T-helper 17 cell (primary cell): ENCODE results near the gene MAGI2. TPM values are rescaled to one million over a fixed set of nuclear protein-coding genes. Genes with fewer than 3 reads are reported as not detected.
"Not testable (repeated sequence)": the region's sequence is repeated elsewhere in the genome, so short reads cannot be mapped to it uniquely, and the experiment has no call there.

Experiments
- ATAC-seq: fragments of 150-1000 bp; cut with Tn5 transposase; 2 replicates; pipeline ENCODE4 v1.10.0; 2021; ENCODE audit warnings: mild to moderate bottlenecking, moderate library complexity
- DNase-seq, 3 donors: peaks; one replicate each; pipeline versions ENCODE4 v3.0.0 to v3.0.0-alpha.2; 2020 to 2021
- H3K9me3 ChIP-seq: one replicate; pipeline ENCODE4 v1.7.0; 2013; ENCODE audit warnings: low read length, mild to moderate bottlenecking; ENCODE audit not compliant: control insufficient read depth, poor library complexity, severe bottlenecking
- H3K27ac Mint-ChIP-seq: one replicate; pipeline ENCODE4 v1.8.0; 2022; ENCODE audit warnings: mild to moderate bottlenecking, moderate library complexity, mixed read lengths
- H3K27me3 Mint-ChIP-seq: one replicate; pipeline ENCODE4 v1.8.0; 2022; ENCODE audit warnings: mixed read lengths
- H3K36me3 Mint-ChIP-seq: one replicate; pipeline ENCODE4 v1.8.0; 2022; ENCODE audit warnings: low read depth, mixed read lengths
- H3K4me1 Mint-ChIP-seq: one replicate; pipeline ENCODE4 v1.8.0; 2022; ENCODE audit warnings: mild to moderate bottlenecking, mixed read lengths
- H3K4me3 Mint-ChIP-seq: one replicate; pipeline ENCODE4 v1.8.0; 2022; ENCODE audit warnings: mild to moderate bottlenecking, moderate library complexity, mixed read lengths
- total RNA-seq, 4 donors: library from RNA in 2 of 4; stranded (reverse) in 2 of 4; gene quantifications; one replicate each; pipeline ENCODE4 v1.2.3 and lab custom pipeline; 2022 to 2026

MAGI2 gene
- total RNA-seq, 2 donors from 2014 or later = 0.73 TPM; not detected in 1

- no peaks in the 10 kb centered on the region for H3K9me3 ChIP-seq
- DNase-seq (no peak), ATAC-seq (no peak)
- H3K27me3 Mint-ChIP-seq = no peaks in the 10 kb centered on the region
- H3K36me3 Mint-ChIP-seq = no peaks in the 10 kb centered on the region
- H3K27ac Mint-ChIP-seq = no peak overlapping the region
- no peak overlapping the region for H3K4me3 Mint-ChIP-seq
- H3K4me1 Mint-ChIP-seq = no peaks in the 10 kb centered on the region
These were observed 361.8 kb downstream of the MAGI2 start for GRCh38 chr7:79091661-79092060.

DNA sequence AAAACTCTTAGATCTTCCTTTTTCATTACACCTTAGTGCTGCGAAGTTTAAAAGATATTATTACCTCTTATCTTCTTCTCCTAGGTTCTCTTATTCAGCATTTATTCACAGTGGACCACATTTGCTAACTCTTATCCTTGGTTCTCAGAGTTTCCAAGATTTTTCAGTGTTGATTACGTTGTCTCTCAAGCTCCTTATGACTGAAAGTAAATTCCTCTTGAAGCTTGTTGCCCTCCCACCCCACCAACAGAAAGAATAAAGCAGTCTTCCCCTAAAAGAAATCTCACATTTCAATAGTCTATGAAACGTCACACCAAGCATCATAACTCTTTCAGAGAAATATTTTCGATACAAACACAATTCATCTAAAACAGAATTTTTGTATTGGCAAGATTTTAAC lies 362.5 kb downstream of the MAGI2 start:
- Mint-ChIP-seq H3K36me3 (no peaks in the 10 kb centered on the region), H3K4me1 (no peaks in the 10 kb centered on the region), H3K27me3 (no peaks in the 10 kb centered on the region), H3K27ac (no peak overlapping the region), H3K4me3 (no peak overlapping the region)
- no peak for DNase-seq
- no peak for ATAC-seq
- no peaks in the 10 kb centered on the region for H3K9me3 ChIP-seq

DNA sequence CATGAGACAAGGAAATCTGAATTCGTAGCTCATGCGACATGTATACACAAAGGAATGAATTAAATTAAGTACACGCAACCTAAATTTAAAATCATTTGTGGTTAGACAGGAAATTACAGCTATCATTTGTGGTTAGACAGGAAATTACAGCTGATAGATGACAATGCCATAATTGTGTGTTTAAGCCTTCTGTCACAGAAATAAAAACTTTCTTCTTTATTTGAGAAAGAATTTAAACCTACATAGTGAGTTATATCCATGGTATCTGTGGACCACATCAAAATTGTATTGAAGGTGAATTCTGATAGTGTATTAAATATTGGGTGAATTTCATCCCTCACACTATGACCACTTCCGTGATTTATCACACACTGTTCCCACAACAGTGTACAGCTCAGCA lies 362.9 kb downstream of the MAGI2 start:
- H3K4me1 Mint-ChIP-seq = no peaks in the 10 kb centered on the region
- H3K9me3 ChIP-seq = no peaks in the 10 kb centered on the region
- no peak overlapping the region for H3K27ac Mint-ChIP-seq
- ATAC-seq = no peak
- H3K27me3 Mint-ChIP-seq = no peaks in the 10 kb centered on the region
- H3K4me3 Mint-ChIP-seq = no peak overlapping the region
- H3K36me3 Mint-ChIP-seq = no peaks in the 10 kb centered on the region
- no peak for DNase-seq

GRCh38 chr7:79084423-79084822 lies 369.0 kb downstream of the MAGI2 start:
- H3K27ac Mint-ChIP-seq = no peak overlapping the region
- no peaks in the 10 kb centered on the region for H3K27me3 Mint-ChIP-seq
- DNase-seq (no peak), ATAC-seq (no peak)
- H3K9me3 ChIP-seq = no peaks in the 10 kb centered on the region
- no peaks in the 10 kb centered on the region for H3K36me3 Mint-ChIP-seq
- no peaks in the 10 kb centered on the region for H3K4me1 Mint-ChIP-seq
- no peak overlapping the region for H3K4me3 Mint-ChIP-seq

GRCh38 chr7:79079919-79080554 lies 373.4 kb downstream of the MAGI2 start:
- Mint-ChIP-seq H3K4me3 (no peak overlapping the region), H3K4me1 (no peaks in the 10 kb centered on the region), H3K27ac (no peak overlapping the region)

GRCh38 chr7:79078273-79078672 lies 375.2 kb downstream of the MAGI2 start:
- no peaks in the 10 kb centered on the region for H3K9me3 ChIP-seq
- no peaks in the 10 kb centered on the region for H3K36me3 Mint-ChIP-seq
- H3K27ac Mint-ChIP-seq = no peak overlapping the region
- no peaks in the 10 kb centered on the region for H3K27me3 Mint-ChIP-seq
- H3K4me1 Mint-ChIP-seq = no peaks in the 10 kb centered on the region
- ATAC-seq = no peak
- DNase-seq = no peak
- no peak overlapping the region for H3K4me3 Mint-ChIP-seq

More at GRCh38 chr7:79079919-79080554, 373.4 kb downstream of the MAGI2 start:
- DNase-seq (no peak), ATAC-seq (no peak)
- no peaks in the 10 kb centered on the region for H3K9me3 ChIP-seq
- Mint-ChIP-seq H3K36me3 (no peaks in the 10 kb centered on the region), H3K27me3 (no peaks in the 10 kb centered on the region)

- H3K9me3 ChIP-seq, H3K27me3 Mint-ChIP-seq, H3K4me1 Mint-ChIP-seq, H3K27ac Mint-ChIP-seq, ATAC-seq, H3K36me3 Mint-ChIP-seq, DNase-seq, H3K4me3 Mint-ChIP-seq: not testable (repeated sequence)
These were observed 382.3 kb downstream of the MAGI2 start for GRCh38 chr7:79071187-79071586.

DNA sequence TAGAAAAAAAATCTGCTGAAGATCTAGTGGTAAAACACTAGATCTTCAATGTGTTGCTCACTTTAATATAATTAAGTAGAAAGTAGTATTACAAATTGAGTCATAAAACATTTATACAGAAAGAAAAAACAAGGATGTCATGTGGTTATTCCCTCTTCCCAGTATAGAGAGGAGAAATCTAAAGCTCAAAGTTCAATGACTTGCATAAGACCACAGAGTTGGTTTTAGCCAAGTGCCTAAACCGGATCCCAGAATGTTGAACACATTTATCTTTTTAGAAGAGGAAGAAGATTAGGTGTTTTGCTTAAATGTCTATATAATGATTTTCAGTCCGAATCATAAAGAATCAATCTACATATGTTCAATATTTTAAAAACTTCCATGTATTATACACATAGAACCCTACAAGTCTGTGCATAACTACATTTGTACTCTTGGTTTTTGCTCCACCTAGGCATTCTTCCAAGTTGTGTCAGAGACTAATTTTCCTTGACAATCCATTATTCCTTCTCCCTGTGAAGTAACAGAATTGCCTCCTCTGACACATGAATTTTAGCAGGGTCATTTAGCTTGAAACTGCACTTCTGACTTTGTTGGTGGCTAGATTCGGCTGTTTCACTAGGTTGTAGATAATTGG lies 389.2 kb downstream of the MAGI2 start:
- Mint-ChIP-seq H3K4me3 (no peak overlapping the region), H3K36me3 (no peaks in the 10 kb centered on the region), H3K27me3 (no peaks in the 10 kb centered on the region), H3K27ac (no peak overlapping the region), H3K4me1 (no peaks in the 10 kb centered on the region)
- ATAC-seq (no peak), DNase-seq (no peak)
- no peaks in the 10 kb centered on the region for H3K9me3 ChIP-seq

DNA sequence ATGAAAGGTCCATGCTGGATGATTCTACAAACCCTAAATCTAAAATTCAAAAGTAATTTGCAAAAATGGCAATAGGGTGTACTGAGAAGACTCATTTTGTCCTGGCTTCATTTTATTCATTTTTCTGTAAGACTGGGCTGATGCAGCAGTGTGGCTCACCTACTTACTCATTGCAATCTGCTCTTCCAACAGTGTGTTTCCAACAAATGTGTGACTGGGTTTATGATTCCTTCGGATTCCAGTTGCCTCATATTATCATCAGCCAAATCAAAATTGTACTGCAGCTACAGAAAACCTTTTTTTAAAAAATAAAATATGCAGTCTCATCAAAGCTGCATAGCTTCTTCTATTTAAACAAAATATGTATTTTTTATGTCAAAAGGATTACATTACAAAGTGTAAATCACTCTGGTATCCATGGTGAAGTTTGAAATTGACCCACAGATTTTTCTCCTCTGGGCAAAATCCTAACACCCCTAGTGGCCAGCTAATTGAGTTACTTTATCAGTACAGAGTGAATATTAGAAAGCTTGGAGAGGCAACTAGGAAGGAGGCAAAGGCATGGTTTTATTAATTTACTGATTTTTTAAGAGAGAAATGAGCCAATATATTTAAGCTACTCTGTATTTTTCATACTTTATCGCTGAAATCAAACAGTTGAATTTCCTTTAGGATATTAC lies 390.3 kb downstream of the MAGI2 start:
- DNase-seq (no peak), ATAC-seq (no peak)
- H3K9me3 ChIP-seq = no peaks in the 10 kb centered on the region
- Mint-ChIP-seq H3K27ac (no peak overlapping the region), H3K36me3 (no peaks in the 10 kb centered on the region), H3K4me3 (no peak overlapping the region), H3K4me1 (no peaks in the 10 kb centered on the region), H3K27me3 (no peaks in the 10 kb centered on the region)

DNA sequence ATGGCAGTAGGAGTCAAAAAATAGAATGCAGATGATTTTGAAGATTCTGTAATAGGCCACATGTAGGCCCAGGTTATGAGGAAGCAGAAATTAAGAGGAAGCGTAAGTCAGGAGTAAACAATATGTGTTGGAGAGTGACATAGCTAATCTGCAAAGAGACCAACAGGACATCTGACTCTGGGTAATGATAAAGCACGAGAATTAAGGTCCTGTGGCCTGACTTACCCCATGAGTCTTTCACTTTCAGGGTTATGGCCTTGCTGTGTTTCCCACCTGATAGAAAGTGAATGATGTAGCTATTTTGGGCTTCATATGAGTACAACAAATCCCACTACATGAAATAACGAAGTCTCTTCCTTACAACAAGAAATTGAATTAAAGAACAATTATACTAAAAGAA lies 393.0 kb downstream of the MAGI2 start:
- H3K4me3 Mint-ChIP-seq = no peak overlapping the region
- H3K4me1 Mint-ChIP-seq = no peaks in the 10 kb centered on the region
- no peak overlapping the region for H3K27ac Mint-ChIP-seq
- no peaks in the 10 kb centered on the region for H3K9me3 ChIP-seq
- no peak for DNase-seq
- no peak for ATAC-seq
- no peaks in the 10 kb centered on the region for H3K36me3 Mint-ChIP-seq
- H3K27me3 Mint-ChIP-seq = no peaks in the 10 kb centered on the region

DNA sequence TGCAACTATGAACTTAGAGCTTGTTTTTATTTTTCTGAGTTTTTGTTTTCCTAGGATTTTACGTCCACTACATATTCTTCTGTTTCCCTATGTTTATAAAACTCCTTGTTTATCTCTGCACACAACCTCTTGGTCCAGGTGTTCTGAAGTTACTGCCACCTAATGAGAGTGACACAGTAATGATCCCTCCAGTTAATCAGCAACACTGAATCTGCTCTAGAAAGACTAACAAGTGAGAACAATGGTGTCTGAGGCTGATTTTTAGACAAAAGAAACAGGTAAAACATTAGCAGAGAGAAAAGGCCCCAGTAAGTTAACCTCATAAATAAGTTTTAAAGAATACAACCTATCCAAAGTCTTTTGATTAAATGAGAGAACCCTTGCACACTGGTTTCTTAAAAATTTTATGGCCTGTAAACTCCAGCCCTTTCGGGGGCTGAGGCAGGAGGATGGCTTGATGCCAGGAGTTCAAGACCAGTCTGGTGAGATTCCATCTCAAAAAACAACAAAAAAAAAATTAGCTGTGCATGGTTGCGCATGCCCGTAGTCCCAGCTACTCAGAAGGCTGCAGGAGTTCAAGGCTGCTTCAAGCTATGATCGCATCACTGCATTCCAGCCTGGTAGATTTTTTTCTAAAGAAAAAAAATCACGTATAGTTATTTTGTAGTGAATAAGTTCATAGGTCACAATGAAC lies 397.6 kb downstream of the MAGI2 start:
- ATAC-seq (no peak), DNase-seq (no peak)
- H3K27me3 Mint-ChIP-seq = no peaks in the 10 kb centered on the region
- no peaks in the 10 kb centered on the region for H3K9me3 ChIP-seq
- no peaks in the 10 kb centered on the region for H3K36me3 Mint-ChIP-seq
- H3K27ac Mint-ChIP-seq = no peak overlapping the region
- no peak overlapping the region for H3K4me3 Mint-ChIP-seq
- H3K4me1 Mint-ChIP-seq = no peaks in the 10 kb centered on the region

- H3K9me3 ChIP-seq = no peaks in the 10 kb centered on the region
- ATAC-seq (no peak), DNase-seq (no peak)
- Mint-ChIP-seq H3K27ac (no peak overlapping the region), H3K4me1 (no peaks in the 10 kb centered on the region), H3K27me3 (no peaks in the 10 kb centered on the region), H3K36me3 (no peaks in the 10 kb centered on the region), H3K4me3 (no peak overlapping the region)
These were observed 401.6 kb downstream of the MAGI2 start for GRCh38 chr7:79051915-79052314.

DNA sequence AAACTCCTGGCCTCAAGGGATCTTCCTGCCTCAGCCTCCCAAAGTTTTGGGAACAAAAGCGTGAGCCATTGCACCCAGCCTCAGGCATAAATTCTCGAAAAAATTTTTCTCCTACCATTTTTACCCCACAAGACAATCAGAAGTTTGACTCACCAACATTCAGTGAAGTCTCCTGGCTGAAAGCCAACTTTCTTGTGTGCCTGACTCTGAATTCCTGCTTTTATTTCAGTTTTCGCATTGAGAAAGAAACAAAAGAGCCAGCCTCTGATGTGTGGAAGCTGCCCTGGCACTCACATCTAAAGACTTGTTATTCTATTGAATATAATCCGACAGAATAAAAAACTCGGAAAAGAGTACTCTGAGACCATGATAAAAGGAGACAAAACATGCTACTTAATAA lies 402.9 kb downstream of the MAGI2 start:
- H3K4me3 Mint-ChIP-seq = no peak overlapping the region
- no peak overlapping the region for H3K27ac Mint-ChIP-seq
- no peaks in the 10 kb centered on the region for H3K36me3 Mint-ChIP-seq
- DNase-seq (no peak), ATAC-seq (no peak)
- no peaks in the 10 kb centered on the region for H3K4me1 Mint-ChIP-seq
- no peaks in the 10 kb centered on the region for H3K27me3 Mint-ChIP-seq
- H3K9me3 ChIP-seq = no peaks in the 10 kb centered on the region
